Activated T-cell treated with anti-CD3 and anti-CD28 coated beads for 48 hours (primary cell): ENCODE data around the gene KPNA6.
"Not testable (repeated sequence)": the region's sequence is repeated elsewhere in the genome, so short reads cannot be mapped to it uniquely, and the experiment has no call there.

Experiments used
- DNase-seq: peaks from one replicate; pipeline ENCODE4 v3.0.0-alpha.2; 2020; ENCODE audit warnings: low read depth

Gene KPNA6

DNA sequence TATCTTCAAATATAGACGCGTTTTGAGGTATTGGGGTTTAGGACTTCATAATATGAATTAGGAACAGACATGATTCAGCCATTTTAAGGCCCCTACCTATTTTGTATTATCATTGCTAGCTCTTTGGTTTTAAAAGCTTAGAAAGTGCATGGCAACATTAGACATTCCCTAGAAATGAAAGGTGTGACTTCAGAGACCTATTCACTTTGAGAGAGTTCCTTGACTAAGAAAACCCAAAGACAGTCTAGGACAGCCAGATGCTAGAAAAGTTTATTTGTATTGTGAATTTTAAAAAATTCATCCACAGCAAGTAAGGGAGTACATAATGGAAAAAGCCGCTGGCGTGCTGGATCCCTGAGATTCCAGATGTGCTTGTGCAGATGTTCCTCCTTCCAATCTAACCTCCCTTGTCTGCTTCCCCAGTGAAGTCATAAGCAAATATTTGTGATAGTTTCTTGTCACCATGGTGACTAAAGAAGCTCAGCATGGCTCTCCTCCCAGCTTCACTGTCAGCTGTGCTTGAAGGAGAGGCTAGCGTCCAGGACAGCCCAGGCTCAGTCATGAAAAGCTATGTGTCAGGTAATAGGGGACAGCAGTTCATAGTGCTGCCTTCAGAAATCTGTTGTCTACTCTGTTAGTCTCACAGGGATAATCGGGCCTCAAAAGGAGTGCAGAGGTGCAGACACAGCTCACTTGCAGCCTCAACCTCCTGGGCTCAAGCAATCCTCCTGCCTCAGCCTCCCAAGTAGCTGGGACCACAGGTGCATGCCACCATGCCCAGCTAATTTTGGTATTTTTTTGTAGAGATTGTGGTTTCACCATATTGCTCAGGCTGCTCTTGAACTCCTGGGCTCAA lies 34.8 kb downstream of the KPNA6 start:
- no peak for DNase-seq

DNA sequence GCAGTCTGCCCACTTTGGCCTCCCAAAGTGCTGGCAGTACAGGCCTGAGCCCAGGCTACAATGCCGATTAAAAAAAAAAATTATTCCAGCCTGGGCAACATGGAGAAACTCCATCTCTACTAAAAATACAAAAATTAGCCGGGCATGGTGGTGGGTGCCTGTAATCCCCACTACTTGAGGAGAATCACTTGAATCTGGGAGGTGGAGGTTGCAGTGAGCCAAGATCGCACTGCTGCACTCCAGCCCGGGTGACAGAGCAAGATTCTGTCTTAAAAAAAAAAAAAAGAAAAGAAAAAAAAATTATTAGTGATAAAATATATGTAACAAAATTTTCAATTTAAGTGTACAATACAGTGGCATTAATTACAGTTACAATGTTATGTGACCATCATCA lies 35.4 kb downstream of the KPNA6 start:
- DNase-seq = not testable (repeated sequence)

DNA sequence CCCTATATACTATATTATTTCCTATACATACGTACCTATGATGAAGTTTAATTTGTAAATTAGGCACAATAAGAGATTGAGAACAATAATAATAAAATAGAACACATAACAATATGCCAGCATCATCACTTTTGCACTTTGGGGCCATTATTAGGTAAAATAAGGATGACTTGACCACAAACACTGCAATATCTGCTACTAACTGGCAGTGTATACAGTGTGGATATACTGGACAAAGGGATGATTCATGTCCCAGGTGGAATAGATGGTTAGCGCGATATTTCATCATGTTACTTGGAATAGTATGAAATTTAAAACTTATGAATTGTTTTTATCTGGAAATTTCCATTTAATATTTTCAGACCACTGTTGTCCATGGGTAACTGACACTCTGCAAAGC lies 36.2 kb downstream of the KPNA6 start:
- DNase-seq = no peak

DNA sequence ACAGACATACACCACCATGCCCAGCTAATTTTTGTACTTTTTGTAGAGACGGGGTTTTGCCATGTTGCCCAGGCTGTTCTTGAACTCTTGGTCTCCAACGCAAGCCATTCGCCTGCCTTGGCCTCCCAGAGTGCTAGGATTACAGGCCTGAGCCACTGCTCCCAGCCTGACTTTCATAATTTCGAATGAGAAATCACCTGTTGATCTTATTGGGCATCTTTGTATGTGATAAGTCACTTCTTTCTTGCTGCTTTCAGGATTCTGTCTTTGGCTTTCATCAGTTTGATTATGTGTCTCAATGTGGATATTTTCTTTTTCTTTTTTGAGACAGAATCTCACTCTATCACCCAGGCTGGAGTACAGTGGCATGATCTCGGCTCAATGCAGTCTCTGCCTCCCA lies 39.9 kb downstream of the KPNA6 start:
- not testable (repeated sequence) for DNase-seq

DNA sequence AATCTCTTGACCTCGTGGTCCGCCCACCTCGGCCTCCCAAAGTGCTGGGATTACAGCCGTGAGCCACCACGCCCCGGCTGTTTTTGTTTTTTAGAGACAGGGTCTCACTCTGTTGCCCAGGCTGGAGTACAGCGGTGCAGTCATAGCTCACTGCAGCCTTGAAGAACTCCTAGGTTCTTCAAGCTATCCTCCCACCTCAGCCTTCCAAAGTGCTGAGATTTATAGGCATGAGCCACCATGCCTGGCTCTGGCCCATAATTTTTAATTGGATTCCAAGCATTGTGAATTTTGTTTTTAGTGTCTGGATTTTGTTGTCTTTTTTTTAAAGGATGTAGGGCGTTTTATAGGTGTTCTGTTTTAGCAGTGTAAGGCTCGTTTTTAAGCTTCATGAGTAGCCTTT lies 43.0 kb downstream of the KPNA6 start:
- DNase-seq = no peak

DNA sequence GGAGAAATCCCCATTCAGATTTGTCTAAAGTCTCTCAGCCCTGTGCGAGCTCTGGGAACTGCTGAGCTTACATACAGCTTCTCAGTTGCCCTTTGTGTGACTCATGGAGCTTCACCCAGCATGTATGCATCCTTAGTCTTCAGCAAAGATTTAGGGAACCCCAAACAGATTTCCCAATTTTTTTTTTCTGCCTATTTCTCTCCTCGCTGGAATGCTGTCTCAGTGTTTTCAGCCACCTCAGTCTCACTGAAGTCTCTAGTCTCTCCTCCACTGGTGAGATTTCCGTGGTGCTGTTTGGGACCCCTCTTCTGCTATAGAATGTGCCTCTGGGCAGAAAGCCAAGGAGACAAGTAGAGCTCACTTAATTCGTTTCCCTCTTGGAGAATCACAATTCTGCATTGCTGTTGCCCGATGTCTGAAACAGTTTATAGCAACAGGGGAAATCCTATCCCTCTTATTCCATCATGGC lies 43.5 kb downstream of the KPNA6 start:
- no peak for DNase-seq

DNA sequence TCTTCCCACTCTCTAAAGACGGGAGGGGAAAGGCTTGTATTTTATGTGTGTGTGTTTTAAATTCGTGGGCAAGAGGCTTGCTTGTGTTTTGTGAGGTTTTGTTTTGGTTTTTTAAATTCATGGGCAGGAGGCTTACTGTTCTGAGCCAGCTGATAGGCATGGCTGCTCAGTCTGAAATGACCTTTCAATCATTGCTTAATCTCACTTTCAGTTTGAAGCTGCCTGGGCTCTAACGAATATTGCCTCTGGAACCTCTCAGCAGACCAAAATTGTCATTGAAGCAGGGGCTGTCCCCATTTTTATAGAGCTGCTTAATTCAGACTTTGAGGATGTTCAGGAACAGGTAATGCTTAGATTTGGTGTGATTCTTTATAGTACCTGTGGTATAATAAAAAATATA lies 51.3 kb downstream of the KPNA6 start:
- DNase-seq = no peak

DNA sequence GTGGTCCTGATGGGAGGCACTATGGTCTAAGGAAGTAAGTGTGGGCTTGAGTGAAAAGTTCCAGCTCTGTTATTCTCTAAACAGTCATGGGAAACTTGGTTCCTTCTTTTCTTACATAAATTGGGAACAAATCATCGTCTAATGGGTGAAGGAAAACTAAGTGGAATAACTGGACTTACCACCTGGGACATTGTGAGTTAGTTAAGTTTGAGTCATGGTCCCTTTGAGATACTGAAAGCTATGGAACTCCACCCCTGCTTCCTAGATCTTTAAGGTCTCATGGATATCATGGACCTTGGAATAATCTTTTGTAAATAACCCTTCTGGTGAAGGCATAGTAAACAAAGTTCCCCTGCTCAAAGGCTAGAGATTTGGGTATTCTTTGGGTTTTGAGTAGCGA lies 55.5 kb downstream of the KPNA6 start:
- DNase-seq = no peak

DNA sequence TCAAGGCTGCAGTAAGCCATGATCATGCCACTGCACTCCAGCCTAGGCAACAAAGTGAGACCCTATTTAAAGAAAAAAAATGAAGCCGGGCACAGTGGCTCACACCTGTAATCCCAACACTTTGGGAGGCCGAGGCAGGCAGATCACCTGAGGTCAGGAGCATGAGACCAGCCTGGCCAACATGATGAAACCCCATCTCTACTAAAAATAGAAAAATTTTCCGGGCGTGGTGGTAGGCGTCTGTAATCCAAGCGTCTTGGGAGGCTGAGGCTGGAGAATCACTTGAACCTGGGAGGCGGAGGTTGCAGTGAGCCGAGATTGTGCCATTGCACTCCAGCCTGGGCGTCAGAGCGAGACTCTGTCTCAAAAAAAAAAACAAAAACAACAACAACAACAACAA lies 57.8 kb downstream of the KPNA6 start:
- DNase-seq = not testable (repeated sequence)

DNA sequence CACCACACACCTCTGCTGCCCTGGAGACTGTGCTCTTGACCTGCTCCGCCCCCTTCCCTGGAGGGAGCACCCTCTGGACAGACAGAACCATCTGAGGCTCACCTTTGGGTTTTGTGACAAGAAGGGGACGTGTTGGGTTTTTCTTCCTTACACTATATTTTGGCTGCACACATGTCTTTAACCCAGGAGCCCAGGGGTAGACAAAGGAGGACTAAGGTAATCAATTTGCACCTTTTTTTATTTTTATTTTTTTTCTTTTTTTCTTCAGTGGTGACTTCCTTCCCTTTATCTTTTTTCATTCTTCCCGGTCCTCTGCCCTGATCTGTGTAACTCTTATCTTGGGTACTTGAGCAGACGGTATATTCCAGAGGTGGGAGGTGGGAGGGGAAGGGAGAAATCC lies 63.1 kb downstream of the KPNA6 start:
- DNase-seq = no peak

DNA sequence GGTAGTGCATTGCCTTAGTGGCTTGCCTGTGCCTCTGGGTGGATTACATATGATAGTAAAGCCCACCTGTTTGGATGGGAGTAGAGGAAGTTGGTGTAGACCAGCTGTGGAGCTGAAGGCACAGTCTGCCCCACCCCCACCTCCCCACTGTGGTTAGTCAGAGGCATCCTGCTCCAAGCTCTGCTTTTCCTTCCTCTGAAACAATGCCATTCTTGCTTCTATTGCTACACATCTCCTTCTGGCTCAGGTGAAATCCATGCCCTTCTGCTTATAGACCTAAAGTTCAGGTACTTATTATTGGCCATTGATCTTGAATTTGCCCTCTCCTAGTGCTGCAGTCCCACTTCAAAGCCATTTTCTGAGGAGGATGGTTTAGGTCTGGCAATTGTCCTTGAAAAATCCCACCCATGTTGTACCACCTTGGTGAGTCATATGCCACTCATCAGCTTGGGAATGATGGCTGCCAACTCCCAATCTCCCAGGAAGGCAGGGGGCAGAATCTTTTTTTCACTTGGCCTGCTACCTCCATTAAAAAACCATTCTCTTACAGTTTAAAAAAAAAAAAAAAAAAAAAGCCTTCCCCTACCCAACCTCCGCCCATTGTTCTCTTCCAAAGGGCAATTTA lies 64.9 kb downstream of the KPNA6 start:
- no peak for DNase-seq

DNA sequence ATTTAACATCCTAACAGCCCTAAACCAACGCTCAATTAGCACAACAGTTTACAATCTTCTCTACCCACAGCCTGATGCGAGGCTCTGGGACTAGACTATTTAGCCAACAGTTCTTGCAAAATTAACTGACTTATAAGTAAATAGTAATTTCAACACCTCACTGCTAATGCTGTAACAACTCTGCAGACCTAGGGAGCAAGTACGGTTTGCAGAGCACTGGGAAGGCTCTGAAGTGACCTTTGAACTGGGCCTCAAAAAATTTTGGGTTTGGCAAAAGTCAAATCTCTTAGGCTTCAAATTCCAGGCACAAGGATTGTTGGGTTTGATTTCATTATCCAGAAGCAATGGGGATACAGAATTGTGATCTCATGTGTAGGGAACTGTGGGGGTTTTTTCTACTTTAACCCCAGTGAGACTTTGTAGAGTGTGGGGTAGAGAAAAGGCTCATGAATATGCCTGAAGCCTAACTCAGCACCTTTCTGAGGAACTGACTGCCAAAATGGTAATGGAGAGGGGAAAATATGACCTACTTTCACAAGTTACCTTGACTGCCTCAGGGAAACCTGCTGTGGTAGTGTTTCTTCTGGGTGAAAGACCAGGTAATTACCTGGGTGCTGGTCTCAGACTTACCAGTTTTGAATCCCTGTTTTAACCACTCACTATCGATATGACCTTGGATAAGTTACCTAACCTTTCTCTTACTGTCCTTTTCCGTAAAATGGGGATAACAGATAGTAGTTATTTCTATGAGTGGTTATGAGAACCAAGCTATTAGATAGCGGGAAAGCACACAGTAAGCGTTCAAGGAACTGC lies 70.7 kb downstream of the KPNA6 start:
- no peak for DNase-seq

DNA sequence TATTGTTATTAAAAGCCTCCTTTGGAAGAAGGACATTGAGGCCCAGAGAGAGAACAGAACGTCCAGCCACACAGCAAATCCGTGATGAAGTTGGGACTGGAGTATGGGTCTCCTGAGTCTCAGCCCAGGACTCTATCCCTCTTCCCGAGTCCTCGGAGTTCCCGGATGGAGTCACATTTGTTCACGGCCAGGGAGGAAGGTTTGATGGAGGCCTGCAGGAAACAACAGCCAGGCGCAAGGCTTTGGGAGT lies 71.3 kb downstream of the KPNA6 start:
- no peak for DNase-seq

DNA sequence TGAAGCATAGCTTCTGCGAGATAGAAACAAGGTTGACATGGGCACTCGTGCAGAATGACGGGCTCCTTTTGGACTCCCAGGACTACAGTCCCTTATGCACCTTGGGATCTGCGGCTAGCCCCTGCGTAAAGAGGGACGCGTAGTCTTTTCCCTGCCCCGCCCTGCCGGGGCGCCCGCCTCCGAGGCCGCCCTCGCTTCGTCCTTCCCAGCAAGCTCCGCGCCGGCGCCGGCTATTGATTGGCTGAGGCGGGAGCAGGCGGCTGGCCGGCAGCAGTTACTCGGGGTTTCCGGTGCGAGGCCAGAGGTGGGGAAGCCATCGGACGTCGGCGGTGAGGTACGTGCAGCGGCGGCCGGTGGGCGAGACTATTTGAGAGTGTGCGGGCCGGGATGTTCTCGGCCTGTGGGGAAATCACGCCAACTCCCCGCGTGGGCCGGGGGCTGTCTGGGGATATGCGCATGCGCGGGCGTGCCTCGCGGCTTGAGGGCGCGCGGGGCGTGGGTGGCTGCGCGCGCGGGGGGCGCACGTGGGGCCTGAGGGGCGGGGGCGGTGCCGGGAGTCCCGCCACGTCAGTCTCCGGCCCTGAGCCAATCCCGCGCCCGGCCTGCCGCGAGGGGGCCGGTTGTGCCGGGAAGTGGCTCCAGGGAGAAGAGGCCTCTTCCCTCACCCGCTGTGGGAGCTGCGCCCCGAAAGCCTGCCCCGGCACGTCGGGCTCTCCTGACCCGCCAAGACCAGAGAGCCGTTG lies 71.8 kb downstream of the KPNA6 start, which contains the start of gene TXLNA:
TXLNA (plus strand) TSS at position 233 of the 743 bp plus-strand sequence. CDS start 671 bp downstream, outside the sequence.
- DNase-seq = peak; percentile 91

DNA sequence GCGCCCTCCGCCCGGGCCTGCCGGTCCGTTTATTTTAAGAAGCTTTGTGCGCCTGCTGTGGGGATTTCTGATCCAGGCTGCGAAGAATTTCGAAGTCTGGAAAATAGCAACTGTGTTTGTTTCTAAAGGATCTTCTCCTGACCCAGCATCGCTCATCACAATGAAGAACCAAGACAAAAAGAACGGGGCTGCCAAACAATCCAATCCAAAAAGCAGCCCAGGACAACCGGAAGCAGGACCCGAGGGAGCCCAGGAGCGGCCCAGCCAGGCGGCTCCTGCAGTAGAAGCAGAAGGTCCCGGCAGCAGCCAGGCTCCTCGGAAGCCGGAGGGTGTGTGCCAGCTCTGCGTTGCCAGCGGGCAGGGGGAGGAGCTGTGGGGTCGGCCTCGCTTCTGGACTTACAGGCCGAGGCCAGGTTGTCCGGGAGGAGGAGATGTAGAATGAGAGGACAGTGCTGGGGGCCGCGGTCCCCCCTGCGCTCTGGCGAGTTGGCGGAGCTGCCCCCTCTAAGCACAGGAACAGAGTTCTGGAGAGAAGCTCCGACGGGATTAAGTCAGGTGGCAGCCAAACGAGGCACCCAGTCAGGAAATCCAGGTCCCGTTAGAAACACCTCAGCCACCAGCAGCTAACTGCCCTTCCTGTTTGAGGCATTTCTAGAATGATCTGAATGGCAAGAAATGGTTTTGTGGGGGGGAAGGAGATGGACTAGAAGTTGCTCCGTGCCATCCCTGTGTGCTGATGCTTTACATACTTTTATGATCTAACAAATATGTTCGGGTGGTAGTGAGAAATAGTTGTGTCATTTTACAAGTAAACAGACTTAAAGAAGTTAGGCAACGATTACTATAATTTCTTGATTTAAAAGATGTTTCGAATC lies 72.6 kb downstream of the KPNA6 start:
- DNase-seq = peak; percentile 20

DNA sequence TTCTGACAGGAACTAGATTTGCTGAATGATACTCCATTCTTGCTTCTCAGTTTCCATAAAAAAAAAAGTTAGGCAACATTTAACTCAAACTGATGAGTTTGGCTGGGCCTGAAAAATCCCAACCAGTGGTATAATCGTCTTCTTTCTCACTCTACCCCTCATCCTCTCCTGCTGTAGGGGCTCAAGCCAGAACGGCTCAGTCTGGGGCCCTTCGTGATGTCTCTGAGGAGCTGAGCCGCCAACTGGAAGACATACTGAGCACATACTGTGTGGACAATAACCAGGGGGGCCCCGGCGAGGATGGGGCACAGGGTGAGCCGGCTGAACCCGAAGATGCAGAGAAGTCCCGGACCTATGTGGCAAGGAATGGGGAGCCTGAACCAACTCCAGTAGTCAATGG lies 73.2 kb downstream of the KPNA6 start:
- DNase-seq = no peak

DNA sequence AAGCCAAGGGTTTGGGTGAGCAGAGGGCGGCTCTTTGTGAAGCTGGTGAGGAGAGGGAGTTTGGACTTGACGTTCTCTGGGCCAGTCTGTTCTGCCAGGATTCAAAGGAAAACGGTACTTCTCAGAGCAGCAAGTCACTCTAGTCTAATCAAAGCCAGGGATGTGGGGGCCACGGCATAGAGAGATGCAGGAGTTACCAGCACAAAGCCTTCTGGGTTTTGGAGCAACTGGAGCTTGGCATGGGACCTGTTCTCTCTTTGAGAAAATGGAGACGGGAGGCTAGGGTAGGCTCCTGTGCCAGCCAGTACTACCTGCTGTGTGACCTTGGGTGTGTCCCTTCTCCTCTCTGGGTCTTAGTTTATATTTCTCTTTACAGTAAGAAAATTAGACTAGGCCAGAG lies 73.7 kb downstream of the KPNA6 start:
- no peak for DNase-seq

DNA sequence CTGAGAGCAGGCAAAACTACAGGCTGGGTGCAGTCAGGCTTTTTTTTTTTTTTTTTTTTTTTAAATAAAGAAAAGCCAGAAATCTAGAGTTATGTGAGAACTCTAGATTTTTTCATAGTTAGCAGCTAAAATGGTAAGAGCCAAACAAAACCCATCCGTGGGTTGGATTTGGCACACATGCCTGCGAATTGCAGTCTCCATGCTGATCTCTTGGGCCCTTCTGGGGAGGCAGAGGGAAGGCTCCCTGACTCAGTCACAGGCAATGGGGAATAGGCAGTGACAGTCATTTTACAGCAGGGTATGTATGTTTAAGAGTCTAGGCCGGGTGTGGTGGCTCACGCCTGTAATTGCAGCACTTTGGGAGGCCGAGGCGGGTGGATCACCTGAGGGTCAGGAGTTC lies 74.2 kb downstream of the KPNA6 start:
- no peak for DNase-seq

DNA sequence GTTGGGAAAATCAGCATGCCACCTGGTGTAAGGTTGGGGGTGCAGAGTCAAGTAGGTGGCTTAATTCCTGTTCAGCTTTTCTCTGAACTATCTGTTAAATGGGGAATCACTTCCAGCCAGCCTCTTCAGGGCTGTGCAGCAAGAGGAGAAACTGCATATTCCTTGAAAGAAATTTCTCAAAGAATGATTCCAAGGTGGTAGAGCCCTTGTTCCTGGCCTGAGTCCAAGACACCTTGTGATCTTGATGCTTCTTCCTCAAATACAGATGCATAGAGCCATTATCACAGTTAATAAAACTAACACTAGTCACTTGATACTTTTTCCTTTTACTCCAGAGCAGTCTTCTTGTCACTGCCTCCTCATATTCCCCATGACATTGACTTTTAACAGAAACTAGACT lies 76.8 kb downstream of the KPNA6 start:
- DNase-seq = no peak

DNA sequence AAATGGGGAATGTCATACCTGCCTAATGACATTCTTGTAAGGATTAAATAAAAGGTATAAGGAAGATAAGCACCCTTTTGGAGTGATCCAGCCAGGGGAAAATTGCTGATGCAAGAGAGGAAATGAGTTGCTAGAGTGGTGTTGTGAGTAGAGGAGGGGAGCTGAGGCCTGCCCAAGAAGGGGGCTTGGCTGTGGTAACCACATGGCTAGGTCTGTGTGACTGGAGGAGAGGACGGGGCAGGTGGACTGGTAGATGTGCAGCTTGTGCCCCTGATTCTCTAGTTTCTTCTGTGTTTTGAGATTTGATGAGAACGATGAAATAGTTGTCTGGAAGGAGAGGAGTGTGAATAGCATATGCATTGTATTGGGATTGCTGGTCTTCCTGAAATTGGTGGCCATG lies 78.2 kb downstream of the KPNA6 start:
- no peak for DNase-seq

DNA sequence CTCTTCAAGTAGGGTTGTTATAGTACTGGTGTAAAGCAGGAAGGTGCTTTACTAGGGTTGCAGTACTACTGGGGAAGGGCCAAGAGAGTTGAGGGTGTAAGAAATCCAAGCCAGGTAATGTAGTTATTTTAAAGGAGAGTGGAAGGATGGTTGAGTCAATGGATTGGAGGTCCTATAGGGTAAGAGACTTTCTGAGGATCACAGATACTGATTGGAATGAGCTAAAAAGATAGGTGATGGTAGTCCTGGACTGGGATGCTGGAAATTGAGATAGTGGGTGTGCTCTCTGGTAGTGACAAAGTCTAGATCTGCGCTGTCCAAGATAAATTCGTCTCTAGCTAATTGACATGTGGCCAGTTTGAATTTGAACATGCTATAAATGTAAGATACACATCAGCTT lies 78.6 kb downstream of the KPNA6 start:
- DNase-seq = no peak
